Panc1 (cell line): ENCODE data around the gene ZNF619. TPM values are rescaled to one million over a fixed set of nuclear protein-coding genes. Genes with fewer than 3 reads are reported as not detected.

ENCODE experiments used
- ATAC-seq: fragments of 200-7000 bp; cut with Tn5 transposase; 2 replicates; pipeline ENCODE4 v1.9.1; 2020; ENCODE audit warnings: mild to moderate bottlenecking, moderate library complexity
- BruUV-seq: library from RNA; stranded (reverse); fragments of 400-500 nt; replicated peaks from 2 replicates; lab custom pipeline; 2021; lab: Mats Ljungman, UMichigan
- CTCF ChIA-PET: fragments of 300-600 bp; sonication (Branson Sonifier 250); formaldehyde crosslinking; loops from one replicate; lab custom pipeline; 2022; ENCODE audit warnings: antibody characterized with exemption; lab: Charles Lee
- POLR2A ChIA-PET: fragments of 300-600 bp; sonication (Branson Sonifier 250); formaldehyde crosslinking; loops from one replicate; lab custom pipeline; 2022; ENCODE audit warnings: antibody characterized with exemption; lab: Charles Lee
- DNase-seq: peaks from one replicate; pipeline ENCODE4 v3.0.0-alpha.2; 2010; ENCODE audit warnings: low read depth, low spot score
- H3K27ac ChIP-seq: 2 replicates; pipeline ENCODE4 v1.5.1; 2011; ENCODE audit warnings: mild to moderate bottlenecking, low read length, inconsistent platforms
- H3K27me3 ChIP-seq: fragments of 200-500 bp; sonication (Bioruptor generic); 2 replicates; pipeline ENCODE4 v1.6.0; 2014; ENCODE audit warnings: low read length, inconsistent platforms; ENCODE audit not compliant: control insufficient read depth, insufficient read depth
- H3K36me3 ChIP-seq: fragments of 200-500 bp; sonication (Bioruptor generic); 2 replicates; pipeline ENCODE4 v1.5.1; 2014; ENCODE audit warnings: inconsistent platforms, mild to moderate bottlenecking, low read length, moderate library complexity; ENCODE audit not compliant: control insufficient read depth, insufficient read depth
- H3K4me1 ChIP-seq: 2 replicates; pipeline ENCODE4 v1.5.1; 2011; ENCODE audit warnings: inconsistent platforms, mild to moderate bottlenecking, low read length, moderate library complexity; ENCODE audit not compliant: control insufficient read depth, insufficient read depth
- H3K4me3 ChIP-seq, 2 experiments: 2 replicates each; pipeline ENCODE4 v1.5.1; 2011 to 2012; ENCODE audit warnings: low read depth in 2 of 2, low read length in 2 of 2, mild to moderate bottlenecking in 2 of 2, inconsistent platforms in 1 of 2, moderate library complexity in 1 of 2
- H3K9me3 ChIP-seq: fragments of 200-500 bp; sonication (Bioruptor generic); 2 replicates; pipeline ENCODE4 v1.5.1; 2014; ENCODE audit warnings: low read depth, mild to moderate bottlenecking, inconsistent platforms, low read length, moderate library complexity; ENCODE audit not compliant: control insufficient read depth, insufficient read depth
- POLR2AphosphoS5 ChIP-seq: IDR thresholded peaks from 2 replicates; pipeline ENCODE4 v1.6.1; 2012; ENCODE audit warnings: mild to moderate bottlenecking, low read depth, low read length, moderate library complexity
- REST ChIP-seq, 2 experiments: IDR thresholded peaks; 2 replicates each; pipeline ENCODE4 v1.6.1; 2011 to 2012; ENCODE audit warnings: low read depth in 2 of 2, control low read depth in 1 of 2, low read length in 1 of 2, mild to moderate bottlenecking in 1 of 2, moderate library complexity in 1 of 2; ENCODE audit not compliant: insufficient read depth in 1 of 2
- SIN3A ChIP-seq: IDR thresholded peaks from 2 replicates; pipeline ENCODE4 v1.6.1; 2012; ENCODE audit warnings: low read depth, mild to moderate bottlenecking, low read length, moderate library complexity, borderline replicate concordance; ENCODE audit not compliant: insufficient read depth
- TCF7L2 ChIP-seq: IDR thresholded peaks from 2 replicates; pipeline ENCODE4 v1.6.1; 2011; ENCODE audit warnings: mild to moderate bottlenecking, low read depth, low read length, inconsistent platforms
- in situ Hi-C: cut with HindIII; loops from 2 replicates; pipeline ENCODE4 v1.10.0; 2016; ENCODE audit warnings: low sequenced_read_pairs, low pct_unique_long_range_greater_than_20kb
- intact Hi-C: fragments of 100-400 bp; cut with micrococcal nuclease; formaldehyde crosslinking; loops from one replicate; pipeline ENCODE4 v1.10.0; 2022; ENCODE audit not compliant: unreplicated experiment
- total RNA-seq: library from RNA; stranded (reverse); gene quantifications from one replicate; pipeline ENCODE4 v1.2.1, GENCODE V29; 2021; ENCODE audit not compliant: unreplicated experiment
- TF ChIP-seq, protein P1 (sequence below): fragments of 450-650 bp; IDR thresholded peaks from 2 replicates; pipeline ENCODE4 v1.5.1; 2017; ENCODE audit warnings: mild to moderate bottlenecking

The ZNF619 gene
- total RNA-seq, 1 experiment from 2014 or later, result 1.3 TPM

DNA sequence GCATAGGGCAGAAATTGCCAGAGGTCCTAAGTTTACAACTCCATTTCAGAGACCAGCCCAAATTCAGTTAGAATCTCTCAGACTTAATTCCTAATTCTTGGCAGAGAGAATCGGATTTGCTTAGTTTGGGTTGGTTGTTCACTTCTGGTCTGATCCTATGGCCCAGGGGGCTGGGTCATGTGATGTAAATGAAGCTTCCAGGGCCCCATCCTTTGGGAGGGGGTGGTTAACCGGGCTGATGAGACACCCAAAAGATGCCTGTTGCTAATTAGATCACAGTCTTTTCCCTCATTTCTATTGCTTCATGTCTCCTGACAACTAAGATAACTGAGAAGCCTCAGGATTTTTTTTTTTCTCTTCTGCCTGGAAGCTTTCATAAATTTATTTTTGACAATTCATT, 17.8 kb downstream of the ZNF619 start:
- TF ChIP-seq TCF7L2, result no peak
- no peak for TF ChIP-seq REST (IDR thresholded peaks at IDR 0.05; ENCODE audit: insufficient read depth in 1 of 2, low read depth in 2 of 2, low read length in 1 of 2)
- TF ChIP-seq POLR2AphosphoS5, result no peak
- no peak for TF ChIP-seq SIN3A
- TF ChIP-seq, protein P1, sequence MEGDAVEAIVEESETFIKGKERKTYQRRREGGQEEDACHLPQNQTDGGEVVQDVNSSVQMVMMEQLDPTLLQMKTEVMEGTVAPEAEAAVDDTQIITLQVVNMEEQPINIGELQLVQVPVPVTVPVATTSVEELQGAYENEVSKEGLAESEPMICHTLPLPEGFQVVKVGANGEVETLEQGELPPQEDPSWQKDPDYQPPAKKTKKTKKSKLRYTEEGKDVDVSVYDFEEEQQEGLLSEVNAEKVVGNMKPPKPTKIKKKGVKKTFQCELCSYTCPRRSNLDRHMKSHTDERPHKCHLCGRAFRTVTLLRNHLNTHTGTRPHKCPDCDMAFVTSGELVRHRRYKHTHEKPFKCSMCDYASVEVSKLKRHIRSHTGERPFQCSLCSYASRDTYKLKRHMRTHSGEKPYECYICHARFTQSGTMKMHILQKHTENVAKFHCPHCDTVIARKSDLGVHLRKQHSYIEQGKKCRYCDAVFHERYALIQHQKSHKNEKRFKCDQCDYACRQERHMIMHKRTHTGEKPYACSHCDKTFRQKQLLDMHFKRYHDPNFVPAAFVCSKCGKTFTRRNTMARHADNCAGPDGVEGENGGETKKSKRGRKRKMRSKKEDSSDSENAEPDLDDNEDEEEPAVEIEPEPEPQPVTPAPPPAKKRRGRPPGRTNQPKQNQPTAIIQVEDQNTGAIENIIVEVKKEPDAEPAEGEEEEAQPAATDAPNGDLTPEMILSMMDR, result no peak
- intact Hi-C loops, result no loop called here
- Histone ChIP-seq H3K4me3 (no peak overlapping the region), H3K27me3 (no peaks in the 10 kb centered on the region; the same call in 1 of the 2 replicates), H3K36me3 (no peaks in the 10 kb centered on the region), H3K27ac (no peak overlapping the region), H3K9me3 (no peaks in the 10 kb centered on the region), H3K4me1 (no peaks in the 10 kb centered on the region)
- ChIA-PET POLR2A (no interaction called here), CTCF (interaction anchor here (0.5 kb wide), 1 partner anchor 35 kb away, joined by 10 read pairs; no protein-coding TSS in a partner anchor)
- in situ Hi-C loops, result no loop called here
- no TSS peak for BruUV-seq
- DNase-seq, result no peak
- ATAC-seq, result no peak

DNA sequence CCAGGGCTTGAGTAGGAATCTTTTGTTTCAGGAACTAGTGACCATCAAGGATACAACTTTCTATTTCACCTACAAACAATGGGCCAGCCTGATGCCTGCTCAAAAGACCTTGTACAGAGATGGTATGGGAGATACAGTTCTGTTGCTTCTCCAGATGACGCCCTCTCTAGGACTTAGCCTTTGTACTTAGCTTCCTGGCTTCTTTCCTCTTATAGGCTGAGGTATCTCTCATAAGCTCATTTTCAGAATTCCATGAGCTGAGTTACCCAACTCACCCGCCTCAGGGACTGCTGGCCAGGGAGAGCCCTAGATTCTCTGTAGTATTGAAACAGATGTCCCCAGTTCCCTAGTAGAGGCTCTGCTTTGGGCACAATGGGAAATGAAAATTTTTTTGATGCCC, 20.4 kb downstream of the ZNF619 start:
- BruUV-seq, result no TSS peak

More for the DNA sequence above, 20.4 kb downstream of the ZNF619 start:
- POLR2A ChIA-PET, result no interaction called here
- Histone ChIP-seq H3K4me1 (no peaks in the 10 kb centered on the region), H3K4me3 (no peak overlapping the region), H3K27ac (no peak overlapping the region), H3K9me3 (no peaks in the 10 kb centered on the region), H3K27me3 (no peaks in the 10 kb centered on the region; the same call in 1 of the 2 replicates), H3K36me3 (no peaks in the 10 kb centered on the region)
- intact Hi-C loops, result no loop called here
- no peak for DNase-seq
- TF ChIP-seq SIN3A, result no peak
- no peak for TF ChIP-seq REST (IDR thresholded peaks at IDR 0.05; ENCODE audit: insufficient read depth in 1 of 2, low read depth in 2 of 2, low read length in 1 of 2)
- no peak for TF ChIP-seq POLR2AphosphoS5
- no peak for TF ChIP-seq TCF7L2
- TF ChIP-seq, protein P1, result no peak
- no peak for ATAC-seq
- in situ Hi-C loops, result no loop called here
- CTCF ChIA-PET, result no interaction called here
